ENCODE measurements around the gene SLC22A23.

SLC22A23 gene

GRCh38 chr6:3368685-3369084 lies 88.2 kb downstream of the SLC22A23 start:
- no peak for DNase-seq

- DNase-seq: no peak
Observed at GRCh38 chr6:3367630-3368029, 89.2 kb downstream of the SLC22A23 start.

- DNase-seq: no peak
Observed at GRCh38 chr6:3366596-3367413, 90.0 kb downstream of the SLC22A23 start.

- DNase-seq: no peak
Observed at GRCh38 chr6:3364391-3364790, 92.5 kb downstream of the SLC22A23 start.

GRCh38 chr6:3363296-3364025 lies 93.4 kb downstream of the SLC22A23 start:
- DNase-seq: no peak

GRCh38 chr6:3361312-3362037 lies 95.4 kb downstream of the SLC22A23 start:
- DNase-seq: no peak

- no peak for DNase-seq
Observed at GRCh38 chr6:3360727-3361045, 96.2 kb downstream of the SLC22A23 start.

- no peak for DNase-seq
Observed at GRCh38 chr6:3359973-3360726, 96.7 kb downstream of the SLC22A23 start.

- no peak for DNase-seq
Observed at GRCh38 chr6:3359101-3359752, 97.6 kb downstream of the SLC22A23 start.

GRCh38 chr6:3358413-3359100 lies 98.3 kb downstream of the SLC22A23 start:
- no peak for DNase-seq

GRCh38 chr6:3357678-3358077 lies 99.2 kb downstream of the SLC22A23 start:
- no peak for DNase-seq

GRCh38 chr6:3356824-3357420 lies 99.9 kb downstream of the SLC22A23 start:
- DNase-seq: no peak

GRCh38 chr6:3356056-3356823 lies 100.6 kb downstream of the SLC22A23 start:
- peak; percentile 8 for DNase-seq

GRCh38 chr6:3355358-3356055 lies 101.3 kb downstream of the SLC22A23 start:
- no peak for DNase-seq

- DNase-seq: no peak
Observed at GRCh38 chr6:3355011-3355357, 101.9 kb downstream of the SLC22A23 start.

- DNase-seq: no peak
Observed at GRCh38 chr6:3353939-3354338, 102.9 kb downstream of the SLC22A23 start.

GRCh38 chr6:3353213-3353903 lies 103.5 kb downstream of the SLC22A23 start:
- DNase-seq: no peak

GRCh38 chr6:3352678-3353077 lies 104.2 kb downstream of the SLC22A23 start:
- DNase-seq: no peak

- no peak for DNase-seq
Observed at GRCh38 chr6:3351829-3352524, 104.9 kb downstream of the SLC22A23 start.

All from NCI-H1694 treated with DMSO at 0.1 percent for 48 hours (cell line).